Measurements from ENCODE around the gene KCNJ5.

The KCNJ5 gene

DNA sequence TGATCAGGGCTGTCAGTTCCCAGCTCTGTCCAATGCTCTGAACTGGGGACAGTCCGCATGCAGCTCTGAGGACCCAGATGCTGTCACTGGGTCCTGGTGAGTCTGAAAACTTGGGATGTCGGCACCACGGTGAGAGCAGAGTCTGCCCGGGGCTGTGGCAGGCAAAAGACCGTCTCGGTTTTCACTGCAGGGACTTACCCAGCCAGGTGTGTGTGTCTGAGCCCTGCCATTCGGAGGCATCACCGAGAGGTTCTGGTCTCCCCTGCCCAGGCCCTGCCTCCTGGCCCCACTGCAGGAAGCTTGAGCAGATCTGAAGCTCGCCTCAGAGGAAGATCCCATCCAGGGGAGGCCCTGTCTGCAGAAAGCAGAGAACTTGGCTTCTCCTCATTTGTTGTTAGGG lies 46.3 kb downstream of the KCNJ5 start:
- DNase-seq (ENCODE audit: extremely low read depth, insufficient read length): no peak
- no peaks in the 10 kb centered on the region for H3K36me3 ChIP-seq (ENCODE audit: control insufficient read depth, insufficient read depth, low read length)

DNA sequence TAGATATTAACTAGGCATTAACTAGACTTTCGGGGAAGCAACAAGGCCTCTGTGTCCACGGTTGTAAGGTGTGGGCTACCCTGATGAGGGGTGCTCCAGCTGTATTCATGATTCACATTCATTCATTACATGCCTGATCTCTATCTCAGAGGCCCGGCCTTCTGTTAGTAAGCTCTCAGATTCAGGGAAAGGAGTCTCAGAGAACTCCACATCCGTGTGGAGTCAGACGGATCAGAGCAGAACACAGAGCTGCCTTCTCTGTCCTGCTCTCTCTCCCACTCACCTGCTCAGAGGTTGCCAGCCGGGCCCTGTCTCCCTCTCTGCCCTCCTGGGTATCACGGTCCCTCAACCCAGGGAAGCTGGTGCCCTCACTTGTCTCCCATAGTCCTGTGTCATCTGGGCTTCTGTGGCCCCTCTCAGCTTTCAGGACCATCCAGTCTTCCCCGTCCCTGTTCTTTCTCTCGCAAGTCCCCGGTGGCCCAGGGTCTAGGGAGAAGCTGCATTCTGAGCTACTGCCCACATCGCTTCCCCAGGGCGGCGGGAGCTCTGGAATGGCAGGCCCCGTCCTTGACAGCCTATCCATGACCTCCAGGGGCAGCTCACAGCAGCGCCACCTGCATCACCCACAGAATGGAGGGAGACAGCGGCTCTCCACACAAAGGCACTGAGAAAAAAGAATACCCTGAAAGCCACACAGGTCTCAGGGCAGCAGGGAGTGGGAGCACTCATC lies 47.2 kb downstream of the KCNJ5 start:
- TF ChIP-seq, protein P1, sequence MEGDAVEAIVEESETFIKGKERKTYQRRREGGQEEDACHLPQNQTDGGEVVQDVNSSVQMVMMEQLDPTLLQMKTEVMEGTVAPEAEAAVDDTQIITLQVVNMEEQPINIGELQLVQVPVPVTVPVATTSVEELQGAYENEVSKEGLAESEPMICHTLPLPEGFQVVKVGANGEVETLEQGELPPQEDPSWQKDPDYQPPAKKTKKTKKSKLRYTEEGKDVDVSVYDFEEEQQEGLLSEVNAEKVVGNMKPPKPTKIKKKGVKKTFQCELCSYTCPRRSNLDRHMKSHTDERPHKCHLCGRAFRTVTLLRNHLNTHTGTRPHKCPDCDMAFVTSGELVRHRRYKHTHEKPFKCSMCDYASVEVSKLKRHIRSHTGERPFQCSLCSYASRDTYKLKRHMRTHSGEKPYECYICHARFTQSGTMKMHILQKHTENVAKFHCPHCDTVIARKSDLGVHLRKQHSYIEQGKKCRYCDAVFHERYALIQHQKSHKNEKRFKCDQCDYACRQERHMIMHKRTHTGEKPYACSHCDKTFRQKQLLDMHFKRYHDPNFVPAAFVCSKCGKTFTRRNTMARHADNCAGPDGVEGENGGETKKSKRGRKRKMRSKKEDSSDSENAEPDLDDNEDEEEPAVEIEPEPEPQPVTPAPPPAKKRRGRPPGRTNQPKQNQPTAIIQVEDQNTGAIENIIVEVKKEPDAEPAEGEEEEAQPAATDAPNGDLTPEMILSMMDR (IDR thresholded peaks at IDR 0.05; ENCODE audit: insufficient read depth, low read length, poor library complexity, severe bottlenecking): no peak
- H3K36me3 ChIP-seq (ENCODE audit: control insufficient read depth, insufficient read depth, low read length): no peaks in the 10 kb centered on the region
- peaks cover 2% of the 10 kb centered on the region for H3K27me3 ChIP-seq (replicated peaks; ENCODE audit: control insufficient read depth, insufficient read depth, low read length)
- H3K4me3 ChIP-seq (replicated peaks; ENCODE audit: low read depth, low read length): no peak overlapping the region
- no peak for DNase-seq (ENCODE audit: extremely low read depth, insufficient read length)

More for the DNA sequence above, 46.3 kb downstream of the KCNJ5 start:
- TF ChIP-seq, protein P1 (IDR thresholded peaks at IDR 0.05; ENCODE audit: insufficient read depth, low read length, poor library complexity, severe bottlenecking): no peak
- Histone ChIP-seq H3K4me3 (replicated peaks; ENCODE audit: low read depth, low read length) (no peak overlapping the region), H3K27me3 (replicated peaks; ENCODE audit: control insufficient read depth, insufficient read depth, low read length) (peaks cover 2% of the 10 kb centered on the region)

DNA sequence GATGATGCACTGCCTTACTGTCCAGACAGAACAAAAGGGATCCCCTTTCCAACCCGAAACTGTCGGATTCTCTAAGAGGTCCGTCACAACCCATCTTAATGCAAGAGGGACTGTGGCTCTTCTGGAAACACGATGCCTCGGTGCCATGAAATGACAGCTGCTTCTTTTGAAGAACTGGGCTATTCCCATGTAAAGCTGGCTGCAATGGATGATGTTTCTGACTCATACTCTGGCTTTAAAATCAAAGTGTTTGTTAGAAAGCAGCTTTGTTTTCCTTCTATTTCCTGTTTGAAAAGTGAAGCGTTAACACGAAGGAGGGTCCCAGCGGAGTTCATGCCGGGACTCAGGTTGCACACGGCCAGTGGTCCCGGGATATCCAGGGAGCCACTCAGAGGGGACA lies 48.4 kb downstream of the KCNJ5 start:
- H3K36me3 ChIP-seq (ENCODE audit: control insufficient read depth, insufficient read depth, low read length): no peaks in the 10 kb centered on the region
- DNase-seq (ENCODE audit: extremely low read depth, insufficient read length): no peak
- H3K27me3 ChIP-seq (replicated peaks; ENCODE audit: control insufficient read depth, insufficient read depth, low read length): peaks cover 2% of the 10 kb centered on the region
- TF ChIP-seq, protein P1 (IDR thresholded peaks at IDR 0.05; ENCODE audit: insufficient read depth, low read length, poor library complexity, severe bottlenecking): no peak
- no peak overlapping the region for H3K4me3 ChIP-seq (replicated peaks; ENCODE audit: low read depth, low read length)

DNA sequence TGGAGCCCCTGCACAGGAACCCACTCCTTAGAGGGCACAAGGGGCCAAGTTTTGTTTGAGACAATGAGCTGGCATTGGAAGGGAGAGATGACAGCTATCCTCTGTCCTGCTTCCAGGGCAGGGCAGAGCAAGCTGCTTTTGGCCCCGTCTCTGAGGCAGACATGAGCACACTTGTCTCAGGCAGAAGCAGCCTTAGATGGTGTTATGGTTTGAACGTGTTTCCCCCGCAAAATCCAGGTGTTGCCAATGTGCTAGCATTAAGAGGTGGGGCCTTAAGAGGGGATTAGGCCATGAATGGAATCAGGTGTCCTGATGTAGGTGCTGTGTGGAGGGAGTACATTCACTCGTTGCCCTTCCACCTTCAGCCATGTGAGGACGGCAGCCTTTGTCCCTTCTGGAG lies 49.0 kb downstream of the KCNJ5 start:
- Histone ChIP-seq H3K4me3 (replicated peaks; ENCODE audit: low read depth, low read length) (no peak overlapping the region), H3K27me3 (replicated peaks; ENCODE audit: control insufficient read depth, insufficient read depth, low read length) (no peaks in the 10 kb centered on the region; the same call in none of the 2 replicates), H3K36me3 (ENCODE audit: control insufficient read depth, insufficient read depth, low read length) (no peaks in the 10 kb centered on the region)
- no peak for DNase-seq (ENCODE audit: extremely low read depth, insufficient read length)
- TF ChIP-seq, protein P1 (IDR thresholded peaks at IDR 0.05; ENCODE audit: insufficient read depth, low read length, poor library complexity, severe bottlenecking): no peak

DNA sequence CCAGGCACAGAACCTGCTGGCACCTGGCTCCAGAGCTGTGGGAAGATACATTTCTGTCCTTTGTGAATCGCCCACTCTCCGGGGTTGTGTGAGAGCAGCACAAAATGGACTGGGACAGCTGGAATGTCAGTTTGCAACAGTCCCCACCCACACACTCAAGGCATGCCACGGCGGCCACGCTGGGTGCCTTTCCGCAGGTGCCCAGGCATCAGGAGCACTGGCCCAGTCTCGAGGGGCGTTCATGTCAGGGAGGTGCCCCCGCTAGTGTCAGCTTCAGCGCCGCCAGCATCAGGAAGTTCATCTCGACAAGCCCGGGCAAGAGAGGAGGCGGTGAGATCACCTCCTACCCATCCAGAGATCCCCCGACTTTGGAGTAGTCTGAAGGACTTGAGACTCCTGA lies 49.4 kb downstream of the KCNJ5 start:
- no peak overlapping the region for H3K4me3 ChIP-seq (replicated peaks; ENCODE audit: low read depth, low read length)
- DNase-seq (ENCODE audit: extremely low read depth, insufficient read length): no peak
- no peaks in the 10 kb centered on the region for H3K36me3 ChIP-seq (ENCODE audit: control insufficient read depth, insufficient read depth, low read length)
- H3K27me3 ChIP-seq (replicated peaks; ENCODE audit: control insufficient read depth, insufficient read depth, low read length): no peaks in the 10 kb centered on the region; the same call in none of the 2 replicates
- TF ChIP-seq, protein P1 (IDR thresholded peaks at IDR 0.05; ENCODE audit: insufficient read depth, low read length, poor library complexity, severe bottlenecking): no peak
